Esophagus mucosa (tissue), 1 donor: ENCODE data around the gene CDKAL1. TPM values are rescaled to one million over a fixed set of nuclear protein-coding genes. Genes with fewer than 3 reads are reported as not detected.
"Not testable (repeated sequence)": the region's sequence is repeated elsewhere in the genome, so short reads cannot be mapped to it uniquely, and the experiment has no call there.

Experiments used
- ATAC-seq: fragments of 200-7000 bp; cut with Tn5 transposase; one replicate; pipeline ENCODE4 v1.9.1; 2020
- total RNA-seq: library from RNA; stranded (reverse); gene quantifications from one replicate; pipeline ENCODE4 v1.2.4, GENCODE V29; 2023
- donor health status: DM: yes; HTN: yes; CAD: no.

Gene CDKAL1
- total RNA-seq, 1 donor from 2014 or later: 8.2 TPM

DNA sequence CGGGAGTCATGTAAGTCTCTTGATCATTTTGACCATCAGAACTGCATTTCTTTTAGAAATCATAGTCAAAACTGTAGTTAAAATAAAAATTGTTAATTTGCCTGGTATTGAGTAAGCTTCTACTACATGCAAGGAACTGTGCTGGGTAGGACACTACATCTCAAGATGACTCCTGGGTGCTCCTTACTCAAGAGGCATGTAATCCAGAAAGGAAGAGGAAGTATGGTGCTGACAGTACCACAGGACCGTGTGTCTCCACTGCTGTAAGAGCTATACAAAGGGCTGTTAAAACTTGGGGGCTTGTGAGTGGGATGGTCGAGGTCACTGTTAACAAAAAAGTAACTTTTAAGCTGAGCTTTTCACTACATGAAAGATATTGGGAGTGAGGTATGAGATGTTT, 551.0 kb downstream of the CDKAL1 start:
- ATAC-seq: no peak

DNA sequence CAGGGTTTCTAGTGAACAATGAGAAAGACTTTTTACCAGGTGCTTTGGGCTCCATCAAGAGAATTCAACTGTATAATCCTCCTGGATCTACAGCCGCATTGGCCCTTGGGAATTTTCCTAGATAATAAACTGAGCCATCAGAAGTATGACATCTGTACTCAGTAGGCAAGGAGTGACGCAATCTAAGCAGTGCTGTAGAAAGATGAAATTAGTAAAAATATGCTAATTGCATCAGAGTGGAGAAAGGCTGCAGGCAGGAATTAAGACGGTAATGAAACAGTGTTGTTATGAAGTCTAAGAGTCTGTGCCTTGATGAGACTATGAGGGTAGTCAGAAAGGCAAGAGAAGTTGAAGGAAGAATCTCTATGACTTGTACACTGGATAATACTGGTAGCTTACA, 551.4 kb downstream of the CDKAL1 start:
- no peak for ATAC-seq

DNA sequence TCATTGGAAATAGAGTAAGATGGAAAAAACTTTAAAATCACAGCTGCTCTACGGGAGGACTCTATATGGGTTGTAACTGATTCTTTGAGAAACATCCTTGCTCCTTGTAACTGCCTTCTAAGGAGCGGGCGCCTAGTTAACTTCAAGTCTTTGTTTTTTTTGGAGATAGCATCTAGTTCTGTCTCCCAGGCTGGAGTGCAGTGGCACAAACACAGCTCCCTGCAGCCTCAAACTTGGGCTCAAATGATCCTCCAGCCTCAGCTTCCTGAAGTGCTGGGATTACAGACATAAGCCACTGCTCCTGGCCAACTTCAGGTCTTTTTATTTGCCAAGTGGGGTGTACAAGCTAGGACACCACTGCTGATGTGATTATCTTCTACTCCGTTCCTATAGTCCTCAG, 552.9 kb downstream of the CDKAL1 start:
- no peak for ATAC-seq

DNA sequence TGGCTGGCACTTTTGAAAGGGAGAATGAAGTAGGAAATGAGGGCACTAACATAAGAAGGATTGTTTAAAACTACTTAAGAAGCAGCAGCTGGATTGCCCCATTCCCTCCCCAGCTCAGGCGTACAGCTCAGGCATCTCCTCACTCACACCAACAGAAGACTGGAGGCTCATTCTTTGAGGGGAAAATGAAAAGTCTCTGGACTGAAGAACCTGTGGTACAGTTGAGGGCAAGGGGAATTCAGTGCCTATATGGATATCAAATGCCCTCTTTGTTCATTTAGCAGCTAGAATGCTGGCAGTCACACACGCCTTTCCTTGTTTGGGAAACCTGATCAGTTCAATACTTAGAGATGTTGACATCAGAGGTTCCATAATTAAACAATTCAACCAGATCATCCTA, 557.2 kb downstream of the CDKAL1 start:
- no peak for ATAC-seq

DNA sequence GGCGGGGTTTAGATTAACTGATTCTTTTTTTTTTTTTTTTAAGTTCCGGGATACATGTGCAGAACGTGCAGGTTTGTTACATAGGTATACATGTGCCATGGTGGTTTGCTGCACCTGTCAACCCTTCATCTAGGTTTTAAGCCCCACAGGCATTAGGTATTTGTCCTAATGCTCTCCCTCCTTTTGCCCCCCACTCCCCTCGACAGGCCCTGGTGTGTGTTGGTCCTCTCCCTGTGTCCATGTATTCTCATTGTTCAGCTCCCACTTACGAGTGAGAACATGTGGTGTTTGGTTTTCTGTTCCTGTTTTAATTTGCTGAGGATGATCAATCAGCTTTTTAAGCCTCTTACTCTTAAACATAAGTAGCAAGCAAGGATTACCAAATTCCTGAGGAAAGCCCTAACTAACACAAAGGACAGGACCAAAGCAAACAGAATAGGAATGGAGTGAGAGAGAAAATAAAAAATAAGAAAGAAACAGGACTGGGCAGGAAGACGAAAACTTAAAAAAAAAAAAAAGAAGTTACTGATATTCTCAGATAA, 558.0 kb downstream of the CDKAL1 start:
- ATAC-seq: not testable (repeated sequence)

DNA sequence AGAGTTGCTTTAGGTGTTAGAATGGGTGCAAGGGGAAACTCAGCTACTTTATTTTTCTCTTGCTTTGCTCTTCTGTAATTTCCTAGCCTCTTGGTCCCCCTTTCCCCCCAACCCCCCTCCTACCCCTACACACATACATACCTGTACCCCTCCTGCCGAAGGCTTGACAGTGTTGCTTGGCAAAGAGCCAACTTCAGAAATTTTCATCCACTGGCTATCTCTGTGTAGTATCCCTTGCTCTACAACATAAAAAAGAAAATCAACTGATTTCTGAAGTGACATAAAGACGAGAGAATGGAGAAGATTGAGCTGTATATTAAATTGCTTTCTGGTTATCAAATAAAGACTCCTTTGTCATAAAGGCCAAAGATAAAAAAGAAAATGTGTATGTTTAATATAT, 561.2 kb downstream of the CDKAL1 start:
- ATAC-seq: no peak

DNA sequence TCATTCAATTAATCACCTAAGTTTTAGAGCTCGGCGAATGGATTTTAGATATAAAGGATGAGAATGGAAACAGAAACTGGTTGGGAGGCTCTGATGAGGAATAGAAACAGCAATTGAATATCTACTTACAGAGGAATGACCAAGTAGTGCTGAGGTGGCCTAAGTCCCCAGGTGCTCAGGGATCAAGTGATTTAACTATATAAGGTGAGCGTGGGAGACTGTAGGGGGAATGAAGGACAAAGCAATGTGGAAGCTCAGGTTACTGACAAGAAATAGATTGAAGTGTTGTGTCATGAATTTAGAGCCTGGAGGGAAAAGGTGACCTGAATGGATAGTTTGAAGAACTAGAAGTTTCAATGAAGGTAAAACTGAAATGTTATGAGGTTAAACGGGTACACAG, 563.9 kb downstream of the CDKAL1 start:
- no peak for ATAC-seq

DNA sequence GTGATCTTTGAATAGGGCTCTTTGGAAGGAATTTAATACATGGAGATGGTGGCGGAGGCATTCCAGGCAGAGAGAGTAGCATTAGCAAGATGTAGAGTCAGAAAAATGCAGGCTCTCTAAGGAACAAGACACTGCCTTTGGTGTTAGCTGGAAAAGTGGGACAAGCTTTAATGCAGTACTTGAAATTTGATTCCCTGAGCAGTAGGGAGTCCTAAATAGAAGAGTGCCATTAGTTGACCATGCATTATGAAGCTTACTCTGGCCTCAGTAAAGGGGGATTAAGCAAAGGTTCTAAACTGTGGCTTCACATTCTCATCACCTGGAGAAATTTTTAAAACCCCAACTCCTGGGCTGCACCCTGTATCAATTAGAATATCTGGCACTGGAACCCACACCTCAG, 564.5 kb downstream of the CDKAL1 start:
- ATAC-seq: no peak

DNA sequence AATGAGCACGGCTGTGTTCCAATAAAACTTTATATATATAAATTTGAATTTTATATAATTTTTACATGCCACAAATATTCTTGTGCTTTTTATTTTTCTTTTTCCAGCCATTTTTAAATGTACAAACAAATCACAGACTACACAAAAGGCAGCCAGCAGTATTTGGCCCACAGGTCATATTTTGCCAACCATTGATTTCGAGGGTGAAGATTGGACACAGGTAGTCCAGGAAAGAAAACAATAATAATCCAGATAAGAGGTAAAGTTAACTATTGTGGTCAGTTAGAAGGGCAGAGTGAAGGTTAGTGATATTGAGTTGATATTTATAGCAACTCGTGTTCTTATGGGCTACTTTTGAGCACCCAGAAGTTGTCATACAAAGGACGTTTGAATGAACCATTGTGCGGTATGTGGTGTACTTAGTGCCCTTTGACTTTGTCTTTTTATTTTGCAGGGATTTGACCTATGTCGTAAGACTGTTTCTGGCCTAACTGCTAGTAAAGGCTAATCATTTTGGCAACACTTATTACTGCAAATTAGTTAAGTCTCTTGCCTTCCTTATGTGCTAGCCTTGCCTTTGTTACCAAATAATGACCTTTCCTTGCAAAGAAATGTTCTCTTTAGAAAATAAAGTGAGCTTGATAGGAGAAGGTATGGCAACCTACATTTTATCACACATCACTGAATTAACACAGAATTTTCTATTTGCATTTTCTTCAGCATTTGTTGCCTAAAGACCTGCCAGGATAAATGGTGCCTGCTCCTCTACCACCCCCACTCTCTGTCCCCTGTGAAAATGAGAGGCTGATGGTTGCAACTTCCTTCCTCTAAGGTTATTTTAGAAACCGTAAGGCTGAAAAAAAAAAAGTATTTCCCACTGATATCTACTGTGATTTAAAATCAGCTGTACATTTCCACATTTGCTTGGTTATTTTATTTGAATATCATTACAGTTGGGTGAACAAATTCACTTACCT, 565.4 kb downstream of the CDKAL1 start:
- no peak for ATAC-seq

DNA sequence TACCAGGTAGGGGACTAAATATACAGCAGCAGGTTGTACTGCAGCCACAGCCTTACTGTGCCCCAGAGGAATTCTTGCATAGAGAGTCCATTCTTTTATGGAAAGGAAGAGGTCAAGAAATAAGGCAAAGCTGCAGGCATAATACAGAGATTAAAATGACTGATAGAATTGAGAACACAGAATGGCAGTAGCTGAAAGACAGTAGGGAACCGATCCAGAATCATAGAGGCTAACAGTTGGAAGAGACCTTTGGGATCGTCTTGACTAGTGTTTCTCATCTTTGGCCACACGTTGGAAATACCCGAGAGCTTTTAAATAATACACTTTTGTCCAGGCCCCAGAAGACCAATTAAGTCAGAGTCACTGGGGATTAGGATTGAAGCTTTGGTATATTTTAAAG, 566.7 kb downstream of the CDKAL1 start:
- no peak for ATAC-seq

DNA sequence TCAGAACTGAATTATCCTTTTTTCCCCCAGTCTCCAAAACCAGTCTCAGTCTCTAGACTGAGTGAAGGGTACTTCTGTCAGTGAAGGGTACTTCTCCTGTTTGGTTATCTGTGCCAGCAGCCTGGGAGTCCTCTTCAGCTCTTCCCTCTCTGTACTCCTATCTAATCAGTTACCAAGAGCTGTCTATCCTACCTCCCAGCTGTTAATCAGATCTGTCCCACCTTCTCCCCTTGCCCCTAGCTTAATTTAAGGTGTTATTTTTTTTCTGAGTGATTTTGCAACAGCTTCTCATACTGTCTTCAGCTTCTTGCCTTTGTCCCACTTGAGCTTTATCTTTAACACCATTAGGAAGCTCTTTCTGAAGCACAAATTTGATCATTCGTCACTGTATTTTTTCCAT, 567.4 kb downstream of the CDKAL1 start:
- ATAC-seq: no peak

DNA sequence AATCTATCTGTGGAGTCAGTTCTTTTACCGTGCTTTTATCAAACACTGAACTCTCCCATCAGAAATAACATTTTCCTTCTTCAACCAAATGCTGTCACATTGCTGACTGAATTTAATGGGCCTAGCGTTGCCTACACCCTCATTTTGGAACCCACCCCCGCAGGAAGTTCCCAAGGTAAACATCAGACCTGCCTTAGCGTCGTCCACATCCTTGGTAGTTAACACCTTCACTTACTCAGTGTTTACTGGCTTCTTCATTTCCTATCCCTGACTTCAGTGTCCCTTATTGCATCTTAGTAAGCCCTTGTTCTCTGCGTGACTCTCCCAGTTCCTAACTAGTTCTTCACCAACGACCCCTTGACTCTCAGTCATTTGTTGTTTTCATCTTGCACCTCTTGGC, 567.9 kb downstream of the CDKAL1 start:
- ATAC-seq: no peak

DNA sequence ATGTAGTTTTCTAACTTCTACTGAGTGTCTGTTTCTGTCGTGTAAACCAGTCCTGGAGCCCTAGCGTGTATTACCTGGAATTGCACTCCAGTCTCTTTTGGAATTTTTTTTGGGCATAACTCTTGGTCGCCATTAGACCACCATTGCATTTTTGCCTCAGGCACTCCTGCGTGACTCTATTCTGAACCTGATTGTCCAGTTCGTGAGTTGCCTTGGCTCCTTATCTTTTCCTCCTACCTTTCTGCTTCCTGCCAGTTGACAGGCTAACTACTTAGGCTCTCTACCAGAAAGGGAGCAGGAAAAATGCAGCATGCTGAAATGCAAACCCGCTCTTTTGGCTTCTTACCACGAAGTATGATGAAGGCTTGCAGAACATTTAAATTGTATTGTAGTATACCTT, 568.4 kb downstream of the CDKAL1 start:
- no peak for ATAC-seq

DNA sequence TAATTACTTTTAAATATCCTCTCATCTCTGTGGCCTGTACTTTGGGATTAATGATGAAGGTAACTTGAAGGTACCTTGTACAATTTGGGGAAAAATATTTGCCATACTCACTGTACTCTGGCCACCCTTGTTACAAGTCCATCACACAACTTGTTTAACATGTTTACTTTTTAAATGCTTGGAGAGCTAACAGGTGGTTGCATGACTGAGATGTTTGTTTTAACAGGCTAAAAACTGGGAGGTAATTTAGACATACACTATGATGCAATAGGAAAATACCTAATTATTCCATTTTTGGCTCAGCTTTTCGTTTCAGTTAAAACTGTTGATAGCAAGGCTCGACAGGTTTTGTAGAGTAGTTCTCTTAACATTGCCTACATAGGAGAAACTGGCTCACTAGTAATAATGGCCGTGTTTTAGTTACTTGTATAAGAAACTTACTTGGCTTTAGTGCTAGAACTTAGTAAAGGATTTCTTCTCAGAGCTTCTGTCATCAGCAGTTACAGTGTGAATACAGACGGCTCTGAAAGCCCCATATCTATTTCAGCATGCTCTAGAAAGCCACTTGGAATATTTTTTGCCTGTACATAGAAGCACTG, 569.5 kb downstream of the CDKAL1 start:
- ATAC-seq: peak; percentile 81

DNA sequence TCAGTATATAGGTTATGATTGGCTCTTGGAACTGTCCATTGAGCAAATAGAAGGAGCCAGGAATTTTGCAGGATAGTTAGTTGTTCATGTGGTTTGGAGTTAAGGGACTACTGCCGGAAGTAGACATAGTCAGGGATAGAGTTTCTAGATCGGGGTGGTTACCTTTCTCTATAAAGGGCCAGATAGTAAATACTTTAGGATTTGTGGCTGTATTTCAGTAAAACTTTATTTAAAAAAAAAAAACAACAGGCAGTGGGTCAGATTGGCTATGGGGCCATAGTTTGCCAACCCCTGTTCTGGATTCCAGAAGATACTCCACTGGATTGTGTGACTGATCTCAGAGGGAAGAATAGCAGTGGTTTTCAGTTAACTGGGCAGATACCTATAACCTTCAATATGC, 570.0 kb downstream of the CDKAL1 start:
- ATAC-seq: no peak

DNA sequence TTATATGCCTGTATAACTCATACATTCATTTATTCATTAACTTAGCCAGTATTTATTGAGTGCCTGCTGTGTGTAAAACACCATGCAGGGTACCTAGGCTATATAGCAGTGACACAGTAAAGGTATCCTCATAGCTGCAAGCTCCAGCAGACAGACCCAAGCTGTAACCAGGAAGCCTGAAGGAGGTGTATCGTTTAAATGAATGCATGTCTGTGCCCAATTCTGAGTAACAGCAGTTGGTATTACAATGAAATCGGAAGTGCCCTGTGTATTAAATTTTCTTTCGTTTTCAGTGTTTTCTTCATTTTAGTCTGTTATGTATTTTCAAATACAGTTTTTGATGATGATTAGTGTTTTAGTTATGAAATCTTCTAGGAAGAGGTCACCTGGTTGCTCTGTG, 573.5 kb downstream of the CDKAL1 start:
- no peak for ATAC-seq

DNA sequence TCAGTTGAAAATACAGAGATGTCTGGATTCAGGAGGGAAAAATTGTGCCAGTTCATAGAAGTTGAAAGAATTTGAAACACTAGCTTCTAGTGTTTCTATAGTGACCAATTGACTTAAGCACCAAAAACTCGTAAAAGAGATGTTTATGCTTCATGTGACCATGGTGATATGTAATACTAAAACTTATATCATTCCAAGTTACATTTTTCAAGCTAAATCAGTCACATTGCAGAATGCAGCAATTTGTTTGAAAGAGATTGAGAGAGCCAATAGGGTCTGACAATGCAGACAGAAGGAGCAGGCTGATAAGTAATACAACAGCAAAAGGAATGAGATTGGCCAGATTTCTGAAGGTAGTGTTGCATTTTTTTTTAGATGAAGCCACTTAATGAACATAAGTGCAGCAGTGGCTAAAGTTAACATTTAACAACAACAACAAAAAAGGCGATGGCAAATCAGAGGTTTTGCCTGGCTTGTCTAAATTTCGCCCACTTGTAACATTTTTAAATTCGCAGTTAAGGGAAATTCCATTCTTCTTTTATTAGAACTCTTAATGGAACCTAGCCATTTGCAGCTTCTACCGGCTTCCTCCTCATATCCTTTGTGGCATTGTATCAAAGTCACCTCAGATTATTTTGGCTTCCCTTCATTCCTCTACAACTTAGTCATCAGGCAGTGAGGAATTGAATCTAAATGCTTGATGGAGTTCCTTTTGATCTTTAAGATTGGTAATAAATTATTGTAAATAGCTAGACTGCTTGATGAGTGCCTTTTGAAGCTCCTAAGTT, 575.3 kb downstream of the CDKAL1 start:
- no peak for ATAC-seq

DNA sequence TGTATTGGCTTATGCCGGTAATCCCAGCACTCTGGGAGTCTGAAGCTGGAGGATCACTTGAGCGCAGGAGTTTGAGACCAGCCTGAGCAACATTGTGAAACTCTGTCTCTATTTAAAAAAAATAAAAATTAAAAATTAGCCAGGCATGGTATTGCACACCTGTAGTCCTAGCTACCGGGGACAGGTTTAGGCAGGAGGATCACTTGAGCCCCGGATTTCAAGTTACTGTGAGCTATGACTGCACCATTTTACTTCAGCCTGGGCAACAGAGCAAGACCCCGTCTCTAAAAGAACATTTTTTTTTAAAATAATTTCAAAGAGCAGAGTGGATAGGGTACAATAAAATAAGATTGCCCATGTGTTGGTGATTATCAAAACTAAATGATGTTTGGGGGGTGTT, 576.4 kb downstream of the CDKAL1 start:
- ATAC-seq: no peak

DNA sequence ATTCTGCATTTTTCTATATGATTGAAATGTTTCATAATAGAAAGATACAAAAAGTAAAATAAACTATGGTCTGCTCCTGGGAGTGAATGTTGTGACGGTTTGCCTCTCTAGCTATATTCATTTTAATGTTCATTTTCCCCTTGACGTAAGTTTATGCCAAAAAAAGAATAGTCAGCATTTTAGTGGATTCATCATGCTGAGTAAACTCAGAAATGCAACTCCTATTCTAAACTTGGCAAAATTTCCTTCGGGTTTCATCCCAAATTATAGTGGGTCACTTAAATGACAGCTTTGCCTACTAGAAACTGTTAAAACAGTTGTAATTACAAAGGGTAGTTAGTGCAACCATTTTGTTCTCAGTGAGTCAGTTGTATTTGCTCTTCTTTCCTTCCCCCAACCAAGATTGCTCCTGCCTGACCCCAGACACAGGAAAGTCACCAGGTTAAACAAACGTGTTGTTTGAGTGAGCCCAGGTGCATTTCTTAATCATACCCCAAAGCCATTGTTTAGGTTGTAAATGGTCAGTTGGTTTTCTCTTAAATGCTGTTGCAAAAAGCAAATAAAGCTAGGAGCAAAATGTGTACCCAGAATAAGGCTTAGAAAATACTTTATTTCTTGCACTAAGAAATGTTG, 577.0 kb downstream of the CDKAL1 start:
- no peak for ATAC-seq

DNA sequence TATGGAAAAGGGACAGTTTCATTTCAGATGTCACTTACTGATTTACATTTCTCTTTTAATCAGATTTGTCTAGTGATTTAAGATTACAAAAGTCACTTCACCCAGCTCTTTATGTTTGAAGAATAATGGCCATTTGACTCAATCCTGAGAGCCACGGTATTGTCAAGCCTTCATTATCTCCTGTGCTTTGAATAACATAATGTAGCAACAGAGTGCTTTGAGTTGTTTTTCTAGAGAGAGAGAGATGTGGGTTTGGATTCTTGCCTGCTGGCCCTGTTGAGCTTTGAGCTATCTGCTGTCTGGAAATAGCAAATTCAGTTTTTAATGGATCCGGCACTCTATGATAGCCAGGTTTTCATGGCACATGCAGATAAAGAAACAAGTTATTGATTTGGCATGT, 580.9 kb downstream of the CDKAL1 start:
- no peak for ATAC-seq

DNA sequence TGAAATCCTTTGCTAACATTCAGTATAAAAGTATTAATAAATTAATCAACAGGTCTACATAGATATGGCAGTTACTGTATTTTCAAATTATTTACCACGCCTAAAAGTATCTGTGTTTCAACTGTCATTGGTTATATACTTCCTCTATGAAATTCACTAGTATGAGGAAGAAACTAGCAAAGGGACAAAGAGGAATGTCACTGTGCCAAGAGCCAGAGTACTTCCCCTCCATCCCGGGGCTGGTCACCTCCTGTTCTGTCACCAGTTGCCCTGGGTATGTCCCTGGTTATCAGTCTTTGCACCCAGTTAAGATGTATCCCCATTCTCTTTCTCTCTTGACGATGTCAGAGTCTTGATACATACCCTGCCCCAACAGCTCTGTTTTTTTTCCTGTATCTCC, 582.5 kb downstream of the CDKAL1 start:
- no peak for ATAC-seq

DNA sequence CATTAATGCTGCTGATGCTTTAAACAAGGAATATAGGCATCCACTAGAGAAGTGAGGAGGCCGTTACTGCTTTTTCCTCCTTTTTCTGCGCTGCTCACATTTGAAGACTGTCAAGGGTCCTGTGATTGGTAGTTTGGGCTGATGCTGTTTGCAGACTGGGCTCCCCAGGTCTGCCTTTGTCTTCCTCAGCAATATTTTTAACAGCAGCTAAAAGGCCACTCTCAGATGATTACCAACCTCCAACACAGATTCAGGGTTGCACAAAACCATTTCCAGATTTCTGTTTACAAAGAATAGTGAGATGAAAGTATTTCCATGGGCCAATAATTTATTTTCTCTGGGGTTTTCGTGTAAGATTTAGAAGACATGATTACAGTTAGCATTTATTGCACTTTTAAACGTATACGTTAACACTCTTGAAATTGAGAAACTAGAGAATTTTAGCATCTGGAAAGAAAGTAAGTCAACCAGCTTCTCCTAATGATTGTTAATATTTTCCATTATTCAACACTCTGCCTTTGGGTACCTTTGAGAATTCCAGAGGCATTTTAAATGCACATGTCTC, 584.0 kb downstream of the CDKAL1 start:
- no peak for ATAC-seq
